Activated B cell treated with CpG ODN at 0.5 μM for 24 hours (primary cell): ENCODE measurements around the gene ZAP70. TPM values are rescaled to one million over a fixed set of nuclear protein-coding genes. Genes with fewer than 3 reads are reported as not detected.
A peak's percentile ranks its signal among the peaks of the same experiment; 100 is the strongest.

Source experiments
- ATAC-seq: fragments of 200-7000 bp; cut with Tn5 transposase; one replicate; pipeline ENCODE4 v1.10.0; 2021; ENCODE audit warnings: low read depth, mild to moderate bottlenecking, moderate library complexity
- CTCF ChIA-PET: fragments of 350-600 bp; sonication (Branson Sonifier 250); formaldehyde crosslinking; loops from one replicate; lab custom pipeline; 2021; ENCODE audit warnings: antibody characterized with exemption; lab: Charles Lee
- POLR2A ChIA-PET: fragments of 350-600 bp; sonication (Branson Sonifier 250); formaldehyde crosslinking; loops from one replicate; lab custom pipeline; 2021; ENCODE audit warnings: antibody characterized with exemption; lab: Charles Lee
- DNase-seq: peaks from one replicate; pipeline ENCODE4 v3.0.0; 2022
- H3K27ac Mint-ChIP-seq: one replicate; pipeline ENCODE4 v1.8.0; 2020; ENCODE audit warnings: mixed read lengths
- H3K27me3 Mint-ChIP-seq: one replicate; pipeline ENCODE4 v1.8.0; 2021; ENCODE audit warnings: mixed read lengths
- H3K36me3 Mint-ChIP-seq: one replicate; pipeline ENCODE4 v1.8.0; 2021; ENCODE audit warnings: low read depth, mixed read lengths
- H3K4me1 Mint-ChIP-seq: one replicate; pipeline ENCODE4 v1.8.0; 2021; ENCODE audit warnings: mixed read lengths
- H3K4me3 Mint-ChIP-seq: one replicate; pipeline ENCODE4 v1.8.0; 2020; ENCODE audit warnings: mild to moderate bottlenecking, mixed read lengths
- H3K9me3 Mint-ChIP-seq: one replicate; pipeline ENCODE4 v1.8.0; 2020; ENCODE audit warnings: mixed read lengths
- intact Hi-C: fragments of 100-400 bp; cut with micrococcal nuclease; formaldehyde crosslinking; loops from one replicate; pipeline ENCODE4 v1.15.1; 2024
- total RNA-seq: library from RNA; stranded (reverse); gene quantifications from 2 replicates; pipeline ENCODE4 v1.2.3, GENCODE V29; 2022
- TF ChIP-seq, protein P1 (sequence below): fragments of 200-600 bp; IDR thresholded peaks from one replicate; pipeline ENCODE4 v1.8.0; 2022; ENCODE audit warnings: antibody characterized with exemption, mild to moderate bottlenecking

ZAP70 gene
- total RNA-seq, 1 donor from 2014 or later: 4.8 TPM

DNA sequence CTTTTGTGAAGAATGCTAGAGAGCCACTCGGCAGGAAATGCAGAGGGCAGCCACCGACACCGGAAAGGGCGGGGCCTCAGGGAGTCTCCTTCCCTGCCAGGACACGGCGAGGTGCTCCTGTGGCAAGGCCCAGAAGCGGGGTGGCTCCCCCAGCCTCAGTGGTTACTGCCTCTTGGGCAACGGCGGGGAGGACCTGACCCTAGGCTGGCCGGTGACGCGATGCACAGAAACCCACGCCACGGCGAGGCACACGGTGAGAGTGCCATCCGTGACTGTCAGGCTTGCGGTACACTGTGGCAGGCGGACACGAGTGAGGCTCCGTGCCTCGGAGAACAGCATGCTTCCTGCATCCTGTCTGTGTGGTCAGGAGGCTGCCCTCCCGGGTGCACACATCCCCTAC lies 47.8 kb downstream of the ZAP70 start:
- H3K36me3 Mint-ChIP-seq: peaks cover 98% of the 10 kb centered on the region
- DNase-seq: no peak
- no peaks in the 10 kb centered on the region for H3K4me1 Mint-ChIP-seq
- TF ChIP-seq, protein P1, sequence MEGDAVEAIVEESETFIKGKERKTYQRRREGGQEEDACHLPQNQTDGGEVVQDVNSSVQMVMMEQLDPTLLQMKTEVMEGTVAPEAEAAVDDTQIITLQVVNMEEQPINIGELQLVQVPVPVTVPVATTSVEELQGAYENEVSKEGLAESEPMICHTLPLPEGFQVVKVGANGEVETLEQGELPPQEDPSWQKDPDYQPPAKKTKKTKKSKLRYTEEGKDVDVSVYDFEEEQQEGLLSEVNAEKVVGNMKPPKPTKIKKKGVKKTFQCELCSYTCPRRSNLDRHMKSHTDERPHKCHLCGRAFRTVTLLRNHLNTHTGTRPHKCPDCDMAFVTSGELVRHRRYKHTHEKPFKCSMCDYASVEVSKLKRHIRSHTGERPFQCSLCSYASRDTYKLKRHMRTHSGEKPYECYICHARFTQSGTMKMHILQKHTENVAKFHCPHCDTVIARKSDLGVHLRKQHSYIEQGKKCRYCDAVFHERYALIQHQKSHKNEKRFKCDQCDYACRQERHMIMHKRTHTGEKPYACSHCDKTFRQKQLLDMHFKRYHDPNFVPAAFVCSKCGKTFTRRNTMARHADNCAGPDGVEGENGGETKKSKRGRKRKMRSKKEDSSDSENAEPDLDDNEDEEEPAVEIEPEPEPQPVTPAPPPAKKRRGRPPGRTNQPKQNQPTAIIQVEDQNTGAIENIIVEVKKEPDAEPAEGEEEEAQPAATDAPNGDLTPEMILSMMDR: no peak
- no peaks in the 10 kb centered on the region for H3K27me3 Mint-ChIP-seq
- intact Hi-C loops: no loop called here
- ATAC-seq: no peak
- H3K9me3 Mint-ChIP-seq: no peaks in the 10 kb centered on the region
- no peak overlapping the region for H3K27ac Mint-ChIP-seq
- POLR2A ChIA-PET: no interaction called here
- CTCF ChIA-PET: no interaction called here
- no peak overlapping the region for H3K4me3 Mint-ChIP-seq

DNA sequence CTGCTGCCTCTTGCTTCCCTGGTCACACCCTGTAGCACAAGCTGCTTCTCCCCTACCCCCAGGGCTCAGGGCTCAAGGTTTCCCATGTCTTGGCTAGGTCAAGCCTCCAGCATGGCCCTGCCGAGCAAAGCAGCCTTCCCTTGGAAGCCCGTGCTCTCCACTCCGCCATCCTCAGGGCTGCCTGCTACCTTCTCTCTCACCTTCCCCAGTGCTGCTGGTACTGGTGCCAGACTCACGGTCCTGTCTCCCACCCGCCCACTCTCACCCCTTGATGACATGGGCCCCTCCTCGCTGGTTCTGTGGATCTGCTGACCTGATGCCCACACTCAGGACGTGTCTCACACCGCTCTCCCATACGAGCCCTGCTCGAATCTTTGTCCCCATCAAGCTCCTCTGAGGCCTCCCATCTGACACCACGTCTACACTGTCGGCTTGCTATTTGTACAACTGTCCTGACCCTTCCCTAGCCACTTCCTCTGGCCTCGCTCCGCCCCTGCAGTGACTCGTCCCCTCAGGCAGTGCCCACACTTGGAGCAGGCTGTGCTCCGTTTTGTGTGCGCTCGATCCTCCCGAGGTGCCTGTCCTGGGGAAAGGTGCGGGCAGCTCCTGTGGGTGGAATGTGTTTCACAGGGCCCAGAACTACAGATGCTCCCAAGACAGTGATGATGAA lies 49.9 kb downstream of the ZAP70 start:
- intact Hi-C loops: no loop called here
- H3K9me3 Mint-ChIP-seq: no peaks in the 10 kb centered on the region
- H3K4me3 Mint-ChIP-seq: no peak overlapping the region
- H3K36me3 Mint-ChIP-seq: peaks cover 94% of the 10 kb centered on the region
- no peaks in the 10 kb centered on the region for H3K27me3 Mint-ChIP-seq
- H3K27ac Mint-ChIP-seq: peak overlapping the region; percentile 41
- DNase-seq (no peak), ATAC-seq (no peak)
- POLR2A ChIA-PET: no interaction called here
- peaks cover 2% of the 10 kb centered on the region for H3K4me1 Mint-ChIP-seq
- TF ChIP-seq, protein P1: no peak
- CTCF ChIA-PET: no interaction called here

DNA sequence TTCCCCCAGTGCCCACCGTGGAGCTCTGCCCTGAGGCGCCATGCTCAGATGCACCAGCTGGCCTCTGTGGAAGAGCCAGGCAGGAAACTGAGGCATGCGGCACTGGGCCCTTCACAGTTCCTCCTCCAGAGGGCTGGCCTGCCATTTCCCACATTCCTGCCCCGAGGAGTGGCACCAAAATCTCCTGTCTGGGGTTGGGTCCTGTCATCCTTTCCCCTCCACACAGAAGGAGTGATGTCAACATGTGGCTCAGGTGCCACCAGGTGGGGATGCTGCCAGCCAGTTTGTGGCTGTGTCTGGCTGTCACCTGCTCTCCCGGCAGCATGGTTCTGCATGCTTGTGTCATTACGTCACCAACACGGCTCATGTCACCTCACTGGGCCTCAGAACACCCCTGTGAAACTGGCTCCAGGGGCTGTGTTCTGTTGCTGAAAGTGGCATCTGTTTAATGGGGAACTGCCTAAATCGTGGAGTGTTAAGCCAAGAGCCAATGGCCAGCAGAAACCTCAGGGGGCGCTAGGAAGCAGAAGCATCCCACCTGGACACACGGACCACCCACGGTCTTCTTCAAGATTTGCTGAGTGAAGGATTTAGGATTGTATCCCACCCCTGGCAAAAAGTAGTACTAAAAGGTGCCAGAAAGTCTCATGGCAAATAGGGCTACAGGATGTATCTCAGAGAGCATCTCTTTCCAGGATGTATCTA lies 51.3 kb downstream of the ZAP70 start:
- Mint-ChIP-seq H3K27me3 (no peaks in the 10 kb centered on the region), H3K27ac (no peak overlapping the region), H3K9me3 (no peaks in the 10 kb centered on the region), H3K4me1 (peaks cover 4% of the 10 kb centered on the region), H3K36me3 (peaks cover 82% of the 10 kb centered on the region), H3K4me3 (no peak overlapping the region)
- CTCF ChIA-PET: no interaction called here
- DNase-seq (no peak), ATAC-seq (no peak)
- TF ChIP-seq, protein P1: no peak
- intact Hi-C loops: no loop called here
- POLR2A ChIA-PET: no interaction called here

DNA sequence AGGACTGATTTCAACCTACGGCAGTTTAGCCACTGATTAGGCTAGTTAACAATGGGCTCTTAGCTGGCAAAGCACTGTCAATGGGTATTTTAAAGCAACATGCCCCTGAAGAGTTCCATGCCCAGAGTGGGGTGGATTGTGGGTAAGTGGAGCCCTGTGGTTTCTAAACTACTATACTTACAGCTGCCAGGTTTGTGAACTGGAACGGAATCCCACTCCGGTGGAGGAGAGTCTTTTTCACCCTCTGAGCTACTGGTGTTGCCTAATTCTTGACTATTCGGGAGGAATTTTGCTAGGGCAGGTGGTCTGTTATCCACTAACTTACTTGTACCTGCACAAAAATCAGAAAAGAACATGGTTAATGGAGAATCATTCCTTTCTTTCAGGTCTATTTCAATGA lies 52.6 kb downstream of the ZAP70 start:
- ChIA-PET CTCF (interaction anchor here (1.5 kb wide), 1 partner anchor 25 kb away, joined by 3 read pairs; no protein-coding TSS in a partner anchor), POLR2A (no interaction called here)
- ATAC-seq (no peak), DNase-seq (no peak)
- Mint-ChIP-seq H3K4me3 (no peak overlapping the region), H3K36me3 (peaks cover 80% of the 10 kb centered on the region), H3K4me1 (peaks cover 4% of the 10 kb centered on the region), H3K9me3 (no peaks in the 10 kb centered on the region), H3K27ac (no peak overlapping the region), H3K27me3 (no peaks in the 10 kb centered on the region)
- intact Hi-C loops: no loop called here
- TF ChIP-seq, protein P1: no peak

DNA sequence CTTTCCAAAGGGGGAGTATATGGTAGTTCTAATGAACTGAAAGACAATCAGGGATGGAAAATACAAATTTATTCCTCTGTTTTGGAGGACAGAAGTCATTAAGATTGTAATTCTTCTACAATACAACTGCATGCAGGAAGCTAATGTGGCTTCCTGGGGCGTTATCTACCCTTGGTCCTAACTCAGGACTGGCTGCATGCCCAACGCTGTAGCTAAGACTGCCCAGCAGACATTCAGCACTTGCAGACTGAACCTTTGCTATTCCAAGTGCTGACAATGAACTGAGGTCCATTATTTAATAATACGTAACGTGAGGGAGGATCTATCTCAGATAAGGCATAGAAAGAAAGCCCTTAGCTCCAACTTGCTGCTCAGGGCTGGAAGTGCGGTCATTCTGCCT lies 53.2 kb downstream of the ZAP70 start:
- CTCF ChIA-PET: interaction anchor here (0.5 to 1.5 kb wide), 3 partner anchors 26 to 449 kb away, joined by 3 to 4 read pairs (median 3); no protein-coding TSS in a partner anchor
- H3K4me1 Mint-ChIP-seq: peaks cover 4% of the 10 kb centered on the region
- DNase-seq (no peak), ATAC-seq (no peak)
- intact Hi-C loops: no loop called here
- H3K4me3 Mint-ChIP-seq: no peak overlapping the region
- H3K9me3 Mint-ChIP-seq: no peaks in the 10 kb centered on the region
- no peak overlapping the region for H3K27ac Mint-ChIP-seq
- peaks cover 80% of the 10 kb centered on the region for H3K36me3 Mint-ChIP-seq
- POLR2A ChIA-PET: no interaction called here
- no peaks in the 10 kb centered on the region for H3K27me3 Mint-ChIP-seq
- TF ChIP-seq, protein P1: no peak
